Endothelial cell of umbilical vein (primary cell): ENCODE measurements around the gene MYLK2. TPM values are rescaled to one million over a fixed set of nuclear protein-coding genes. Genes with fewer than 3 reads are reported as not detected.

Experiments used
- BruUV-seq: library from RNA; stranded (reverse); fragments of 400-500 nt; replicated peaks from 2 replicates; lab custom pipeline; 2021; lab: Mats Ljungman, UMichigan
- CTCF ChIA-PET: fragments of 300-600, 350-600 bp; sonication (Branson Sonifier 250); formaldehyde crosslinking; loops from one replicate; lab custom pipeline; 2021; ENCODE audit warnings: antibody characterized with exemption, inconsistent platforms; lab: Charles Lee
- POLR2A ChIA-PET: fragments of 300-600, 350-600 bp; sonication (Branson Sonifier 250); formaldehyde crosslinking; loops from one replicate; lab custom pipeline; 2021; ENCODE audit warnings: antibody characterized with exemption, inconsistent platforms; lab: Charles Lee
- DNase-seq: peaks from one replicate; pipeline ENCODE4 v3.0.0-alpha.2; 2011; ENCODE audit warnings: low read depth, low spot score
- FAIRE-seq: peaks from 2 replicates; lab custom pipeline; 2011; peaks lifted over from hg19 to GRCh38; lab: Jason Lieb, UNC
- H2AFZ ChIP-seq: 2 replicates; pipeline ENCODE4 v1.6.0; 2012; ENCODE audit warnings: low read depth, low read length, control low read depth, inconsistent platforms
- H3K27ac ChIP-seq: 2 replicates; pipeline ENCODE4 v1.5.1; 2011; ENCODE audit warnings: low read depth, mild to moderate bottlenecking, control low read depth, low read length, moderate library complexity; ENCODE audit not compliant: insufficient read depth
- H3K27me3 ChIP-seq, 2 experiments: 2 replicates each; pipeline versions ENCODE4 v1.6.0 to v1.6.1; 2011; ENCODE audit warnings: low read length in 2 of 2, mixed read lengths in 1 of 2; ENCODE audit not compliant: control insufficient read depth in 2 of 2, insufficient read depth in 2 of 2
- H3K36me3 ChIP-seq, 2 experiments: 2 replicates in 1 of 2; 3 replicates in 1 of 2; pipeline ENCODE4 v1.5.1; 2011; ENCODE audit warnings: low read length in 2 of 2, mild to moderate bottlenecking in 1 of 2, moderate library complexity in 1 of 2; ENCODE audit not compliant: control insufficient read depth in 2 of 2, insufficient read depth in 2 of 2; ENCODE audit errors: extremely low read depth in 1 of 2
- H3K4me1 ChIP-seq: 3 replicates; pipeline ENCODE4 v1.5.1; 2011; ENCODE audit warnings: mild to moderate bottlenecking, low read length; ENCODE audit not compliant: control insufficient read depth, insufficient read depth; ENCODE audit errors: extremely low read depth
- H3K4me2 ChIP-seq: 2 replicates; pipeline ENCODE4 v1.6.1; 2011; ENCODE audit warnings: low read length, control low read depth, mixed read lengths; ENCODE audit not compliant: insufficient read depth
- H3K4me3 ChIP-seq, 3 experiments: fragments of 200-600 bp in 1 of 3; sonication (generic), shearing (Covaris generic) in 1 of 3; replicated peaks in 1 of 3; 2 replicates each; pipeline ENCODE4 v1.5.1; 2011 to 2016; ENCODE audit warnings: control low read depth in 3 of 3, low read length in 3 of 3, mild to moderate bottlenecking in 2 of 3, inconsistent platforms in 1 of 3, low read depth in 1 of 3, moderate library complexity in 1 of 3; ENCODE audit not compliant: insufficient read depth in 1 of 3
- H3K79me2 ChIP-seq: 2 replicates; pipeline ENCODE4 v1.6.0; 2012; ENCODE audit warnings: low read length, inconsistent platforms; ENCODE audit not compliant: control insufficient read depth, insufficient read depth
- H3K9ac ChIP-seq: replicated peaks from 2 replicates; pipeline ENCODE3; 2011; ENCODE audit warnings: low read length, control low read depth; ENCODE audit not compliant: insufficient read depth; ENCODE audit errors: extremely low read depth
- H3K9me1 ChIP-seq: replicated peaks from 3 replicates; pipeline ENCODE4 v1.6.0; 2011; ENCODE audit warnings: mild to moderate bottlenecking, low read length; ENCODE audit not compliant: control insufficient read depth, insufficient read depth; ENCODE audit errors: extremely low read depth
- H3K9me3 ChIP-seq: replicated peaks from 2 replicates; pipeline ENCODE4 v1.5.1; 2012; ENCODE audit warnings: low read length, inconsistent platforms; ENCODE audit not compliant: control insufficient read depth, insufficient read depth
- H4K20me1 ChIP-seq: replicated peaks from 2 replicates; pipeline ENCODE3; 2011; ENCODE audit warnings: mild to moderate bottlenecking, low read length; ENCODE audit not compliant: control insufficient read depth, insufficient read depth; ENCODE audit errors: extremely low read depth
- CTCF ChIP-seq, 2 donors: IDR thresholded peaks; 1 replicate in 1 of 2; 2 replicates in 1 of 2; pipeline ENCODE4 v1.5.1; 2011; ENCODE audit warnings: low read length in 2 of 2, mild to moderate bottlenecking in 2 of 2, moderate library complexity in 2 of 2, control low read depth in 1 of 2, inconsistent platforms in 1 of 2, low read depth in 1 of 2; ENCODE audit not compliant: insufficient read depth in 1 of 2; ENCODE audit errors: extremely low read depth in 1 of 2
- EZH2 ChIP-seq: IDR thresholded peaks from 2 replicates; pipeline ENCODE4 v1.6.1; 2012; ENCODE audit warnings: borderline replicate concordance, low read depth, mild to moderate bottlenecking, moderate library complexity, low read length, inconsistent platforms; ENCODE audit not compliant: severe bottlenecking
- FOS ChIP-seq: IDR thresholded peaks from 2 replicates; pipeline ENCODE4 v1.6.1; 2011; ENCODE audit warnings: mild to moderate bottlenecking, low read length, moderate library complexity, borderline replicate concordance; ENCODE audit not compliant: insufficient read depth
- GATA2 ChIP-seq: IDR thresholded peaks from 2 replicates; pipeline ENCODE4 v1.7.0; 2011; ENCODE audit warnings: low read depth, mild to moderate bottlenecking, moderate library complexity, mixed read lengths, low read length; ENCODE audit not compliant: insufficient read length, insufficient read depth
- MYC ChIP-seq: IDR thresholded peaks from one replicate; pipeline ENCODE4 v1.6.1; 2011; ENCODE audit warnings: mild to moderate bottlenecking, low read depth, low read length
- POLR2AphosphoS5 ChIP-seq: IDR thresholded peaks from 2 replicates; pipeline ENCODE4 v1.6.1; 2012; ENCODE audit warnings: low read depth, mild to moderate bottlenecking, control low read depth, low read length, moderate library complexity; ENCODE audit not compliant: insufficient read depth
- dilution Hi-C: fragments of 300-500 bp; cut with MboI; formaldehyde crosslinking; loops from one replicate; pipeline ENCODE4 v1.15.0; 2019; ENCODE audit warnings: low sequenced_read_pairs; ENCODE audit not compliant: extremely low pct_ligation_motif_present
- intact Hi-C: fragments of 100-400 bp; cut with micrococcal nuclease; formaldehyde crosslinking; loops from one replicate; pipeline ENCODE4 v1.10.0; 2022
- polyA plus RNA-seq, 4 experiments: library from polyadenylated mRNA; depleted of rRNA in 3 of 4; stranded (reverse) in 3 of 4; unstranded in 1 of 4; fragments of >200 nt; gene quantifications; 2 replicates each; pipeline versions ENCODE4 v1.2.1 to v1.2.3, GENCODE V29; 2011 to 2012; ENCODE audit warnings: missing spikeins in 1 of 4
- total RNA-seq: library from RNA; stranded (reverse); gene quantifications from 2 replicates; pipeline ENCODE4 v1.2.3, GENCODE V29; 2021
- TF ChIP-seq, protein P1 (sequence below): IDR thresholded peaks from 2 replicates; pipeline ENCODE4 v1.6.1; 2011; ENCODE audit not compliant: insufficient read depth, insufficient read length

Gene MYLK2
- total and polyA plus RNA-seq, 2 donors (not counting 3 experiments of a cell fraction or from before 2014, with no cell fraction given): 2.6 to 2.7 TPM

DNA sequence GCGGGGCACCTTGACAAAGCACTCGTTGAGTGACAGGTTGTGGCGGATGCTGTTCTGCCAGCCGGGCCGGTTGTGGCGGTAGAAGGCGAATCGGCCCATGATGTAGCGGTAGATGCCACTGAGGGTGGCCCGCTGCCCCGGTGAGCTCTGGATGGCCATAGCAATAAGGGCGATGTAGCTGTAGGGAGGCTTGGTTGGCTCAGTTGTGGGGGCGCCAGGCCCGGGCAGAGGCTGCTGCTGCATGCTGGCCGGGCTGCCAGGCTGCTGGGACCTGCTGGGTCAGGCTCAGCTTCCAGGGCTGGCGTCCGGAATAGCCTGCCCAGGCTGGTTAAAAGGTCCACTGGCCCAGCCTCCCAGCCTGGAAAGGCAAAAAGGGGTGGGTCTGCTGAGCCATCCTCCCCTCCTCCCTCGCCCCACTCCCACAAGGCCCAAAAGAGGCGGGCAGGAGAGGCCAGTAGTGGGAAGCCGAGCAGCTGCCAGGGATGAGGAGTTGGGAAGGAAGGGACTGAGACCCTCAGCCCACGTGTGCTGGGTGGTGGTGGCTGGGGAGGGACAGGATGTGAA is 26.2 kb downstream of the MYLK2 start, which contains the start of gene FOXS1:
FOXS1 (minus strand) TSS at position 305 of the 564 bp plus-strand sequence; CDS start at position 243, 62 bp downstream.
- H2AFZ ChIP-seq: peak within 1 kb of the TSS; percentile 55
- H3K27me3 ChIP-seq: peaks cover 9 to 11% of the 10 kb centered on the region in 2 experiments
- H3K79me2 ChIP-seq: no peaks in the 10 kb centered on the region
- POLR2A ChIA-PET: no interaction called here
- TF ChIP-seq, protein P1, sequence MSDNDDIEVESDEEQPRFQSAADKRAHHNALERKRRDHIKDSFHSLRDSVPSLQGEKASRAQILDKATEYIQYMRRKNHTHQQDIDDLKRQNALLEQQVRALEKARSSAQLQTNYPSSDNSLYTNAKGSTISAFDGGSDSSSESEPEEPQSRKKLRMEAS: no peak
- TF ChIP-seq FOS (no peak), EZH2 (no peak), CTCF (IDR thresholded peaks at IDR 0.05; ENCODE audit: extremely low read depth in 1 of 2, insufficient read depth in 1 of 2, low read depth in 1 of 2, low read length in 2 of 2) (no peak), GATA2 (no peak), POLR2AphosphoS5 (no peak), MYC (no peak)
- no peaks in the 10 kb centered on the region for H3K9me1 ChIP-seq
- CTCF ChIA-PET: interaction anchor here (0.8 to 18.2 kb wide), 8 partner anchors 10 to 245 kb away, joined by 3 to 619 read pairs (median 4); partner anchors contain the start of genes MYLK2 and PDRG1
- no peaks in the 10 kb centered on the region for H3K9me3 ChIP-seq
- FAIRE-seq (no peak), DNase-seq (peak; percentile 17)
- H3K4me3 ChIP-seq: no peak within 1 kb of the TSS
- H3K36me3 ChIP-seq: no peaks in the 10 kb centered on the region
- no peak within 1 kb of the TSS for H3K27ac ChIP-seq
- BruUV-seq: no TSS peak
- H3K9ac ChIP-seq: no peak within 1 kb of the TSS
- dilution Hi-C loops: no loop called here
- peaks cover 22% of the 10 kb centered on the region for H3K4me1 ChIP-seq
- intact Hi-C loops: no loop called here
- no peak within 1 kb of the TSS for H3K4me2 ChIP-seq
- no peaks in the 10 kb centered on the region for H4K20me1 ChIP-seq
